SK-N-SH treated with all-trans-retinoic acid at 6 μM for 48 hours (cell line): ENCODE data around the gene OXNAD1.

Experiments used
- BACH2 ChIP-seq: fragments of 250-450 bp; sonication (Bioruptor Pico); IDR thresholded peaks from 2 replicates; pipeline ENCODE4 v1.9.0; 2021; ENCODE audit warnings: mild to moderate bottlenecking, borderline replicate concordance
- CSDC2 ChIP-seq: fragments of 250-450 bp; sonication (Bioruptor Pico); IDR thresholded peaks from 2 replicates; pipeline ENCODE4 v1.5.0; 2020; ENCODE audit warnings: mild to moderate bottlenecking, moderate library complexity
- ZFP30 ChIP-seq: fragments of 450-650 bp; formaldehyde crosslinking; IDR thresholded peaks from 2 replicates; pipeline ENCODE4 v1.5.0; 2022; ENCODE audit warnings: mild to moderate bottlenecking, moderate library complexity
- TF ChIP-seq, protein P1 (sequence below): fragments of 250-450 bp; sonication (Bioruptor Pico); IDR thresholded peaks from 2 replicates; pipeline ENCODE4 v1.5.1; 2020; ENCODE audit warnings: low read depth, mild to moderate bottlenecking, moderate library complexity
- TF ChIP-seq, protein P2 (sequence below): fragments of 250-450 bp; sonication (Bioruptor Pico); IDR thresholded peaks from 2 replicates; pipeline ENCODE4 v1.8.0; 2020; ENCODE audit warnings: mild to moderate bottlenecking, moderate library complexity, borderline replicate concordance

DNA sequence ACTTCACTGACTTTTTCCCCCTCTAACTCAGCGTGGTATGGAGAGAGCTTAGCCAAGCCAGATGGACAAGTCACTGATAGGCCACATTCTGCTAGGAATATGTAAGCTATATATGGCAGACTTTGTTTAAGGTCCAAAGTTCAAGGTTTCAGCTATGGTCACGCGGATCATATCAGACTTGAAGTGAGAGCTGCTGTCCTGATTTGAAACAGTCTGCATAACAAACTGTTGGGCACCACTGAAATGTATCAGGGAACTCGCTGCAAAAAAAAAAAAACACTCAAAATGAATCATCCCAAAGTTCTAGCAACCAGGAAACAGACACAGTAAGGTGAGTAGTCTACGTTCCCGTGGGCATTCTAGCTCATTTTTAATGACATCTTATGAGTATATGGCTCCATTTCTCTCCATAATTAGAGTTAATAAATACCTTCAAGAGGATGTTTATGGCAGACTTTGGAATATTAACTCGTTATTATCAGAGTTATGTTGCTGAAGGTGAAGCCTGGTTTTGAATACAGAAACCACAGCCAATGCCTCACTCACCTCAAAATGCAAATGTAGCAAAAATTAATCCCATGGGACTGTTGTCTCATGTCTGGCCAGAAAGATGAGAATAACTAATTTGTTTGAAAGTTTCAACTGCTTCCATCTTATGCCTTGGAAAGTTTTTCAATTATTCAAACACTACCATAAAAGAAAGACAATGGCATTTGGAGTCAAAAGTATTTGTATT is 12.6 kb upstream of the OXNAD1 start:
- TF ChIP-seq, protein P1, sequence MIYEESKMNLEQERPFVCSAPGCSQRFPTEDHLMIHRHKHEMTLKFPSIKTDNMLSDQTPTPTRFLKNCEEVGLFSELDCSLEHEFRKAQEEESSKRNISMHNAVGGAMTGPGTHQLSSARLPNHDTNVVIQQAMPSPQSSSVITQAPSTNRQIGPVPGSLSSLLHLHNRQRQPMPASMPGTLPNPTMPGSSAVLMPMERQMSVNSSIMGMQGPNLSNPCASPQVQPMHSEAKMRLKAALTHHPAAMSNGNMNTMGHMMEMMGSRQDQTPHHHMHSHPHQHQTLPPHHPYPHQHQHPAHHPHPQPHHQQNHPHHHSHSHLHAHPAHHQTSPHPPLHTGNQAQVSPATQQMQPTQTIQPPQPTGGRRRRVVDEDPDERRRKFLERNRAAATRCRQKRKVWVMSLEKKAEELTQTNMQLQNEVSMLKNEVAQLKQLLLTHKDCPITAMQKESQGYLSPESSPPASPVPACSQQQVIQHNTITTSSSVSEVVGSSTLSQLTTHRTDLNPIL: no peak
- TF ChIP-seq, protein P2, sequence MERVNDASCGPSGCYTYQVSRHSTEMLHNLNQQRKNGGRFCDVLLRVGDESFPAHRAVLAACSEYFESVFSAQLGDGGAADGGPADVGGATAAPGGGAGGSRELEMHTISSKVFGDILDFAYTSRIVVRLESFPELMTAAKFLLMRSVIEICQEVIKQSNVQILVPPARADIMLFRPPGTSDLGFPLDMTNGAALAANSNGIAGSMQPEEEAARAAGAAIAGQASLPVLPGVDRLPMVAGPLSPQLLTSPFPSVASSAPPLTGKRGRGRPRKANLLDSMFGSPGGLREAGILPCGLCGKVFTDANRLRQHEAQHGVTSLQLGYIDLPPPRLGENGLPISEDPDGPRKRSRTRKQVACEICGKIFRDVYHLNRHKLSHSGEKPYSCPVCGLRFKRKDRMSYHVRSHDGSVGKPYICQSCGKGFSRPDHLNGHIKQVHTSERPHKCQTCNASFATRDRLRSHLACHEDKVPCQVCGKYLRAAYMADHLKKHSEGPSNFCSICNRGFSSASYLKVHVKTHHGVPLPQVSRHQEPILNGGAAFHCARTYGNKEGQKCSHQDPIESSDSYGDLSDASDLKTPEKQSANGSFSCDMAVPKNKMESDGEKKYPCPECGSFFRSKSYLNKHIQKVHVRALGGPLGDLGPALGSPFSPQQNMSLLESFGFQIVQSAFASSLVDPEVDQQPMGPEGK (CRISPR knock-in tag): no peak
- TF ChIP-seq CSDC2 (CRISPR knock-in tag) (no peak), ZFP30 (no peak), BACH2 (CRISPR knock-in tag) (no peak)
